GM18502 (cell line): ENCODE data around the gene TUBA3D.
"Not testable (repeated sequence)": the region's sequence is repeated elsewhere in the genome, so short reads cannot be mapped to it uniquely, and the experiment has no call there.

Experiments used
- ATAC-seq: cut with Tn5 transposase; IDR thresholded peaks from one replicate; pipeline ENCODE4 v1.9.1; 2021; ENCODE audit warnings: mild to moderate bottlenecking; ENCODE audit not compliant: unreplicated experiment, poor library complexity

Gene TUBA3D

DNA sequence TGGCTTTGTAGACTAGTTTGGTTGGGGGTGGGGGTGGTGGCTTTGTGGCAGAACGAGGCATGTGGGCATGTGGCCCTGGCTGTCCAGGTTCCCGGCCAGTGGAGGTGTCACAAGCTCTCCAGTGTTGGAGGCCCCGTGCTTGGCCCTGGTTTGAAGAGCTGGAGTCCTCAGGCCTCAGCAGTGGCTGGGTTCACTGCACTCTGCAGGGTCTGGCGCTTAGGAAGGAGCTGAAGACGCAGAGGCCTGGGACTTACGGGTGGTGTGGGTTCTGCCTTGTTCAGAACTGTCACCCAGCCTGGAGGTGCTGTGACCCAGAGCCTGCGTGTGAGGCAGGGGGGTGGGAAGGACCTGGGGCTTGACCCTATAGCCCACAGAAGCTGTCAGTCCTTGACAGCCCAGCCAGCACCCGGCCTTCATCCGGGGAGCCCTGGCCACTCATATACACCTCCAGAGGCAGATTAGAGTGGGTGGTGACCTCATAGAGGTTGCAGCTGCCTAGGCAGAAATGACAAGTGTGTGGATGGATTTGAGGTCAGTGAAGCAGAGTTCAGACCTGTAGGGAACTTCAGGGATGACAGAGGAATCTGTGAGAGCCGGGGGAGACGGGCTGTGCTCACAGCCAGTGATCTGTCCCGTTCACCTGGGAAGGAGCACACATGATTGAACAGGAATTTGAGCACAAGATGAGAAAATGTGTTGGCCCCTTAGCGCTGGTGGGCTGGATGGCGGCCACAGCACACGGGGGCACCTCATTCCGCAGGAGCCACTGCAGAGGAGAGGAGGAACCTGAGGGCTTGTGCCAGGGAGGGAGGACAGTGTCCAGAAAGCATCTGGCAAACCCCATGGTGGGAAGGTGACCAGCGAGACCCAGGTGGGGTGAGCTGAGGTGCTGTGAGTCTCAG is 36.3 kb downstream of the TUBA3D start:
- ATAC-seq = not testable (repeated sequence)

DNA sequence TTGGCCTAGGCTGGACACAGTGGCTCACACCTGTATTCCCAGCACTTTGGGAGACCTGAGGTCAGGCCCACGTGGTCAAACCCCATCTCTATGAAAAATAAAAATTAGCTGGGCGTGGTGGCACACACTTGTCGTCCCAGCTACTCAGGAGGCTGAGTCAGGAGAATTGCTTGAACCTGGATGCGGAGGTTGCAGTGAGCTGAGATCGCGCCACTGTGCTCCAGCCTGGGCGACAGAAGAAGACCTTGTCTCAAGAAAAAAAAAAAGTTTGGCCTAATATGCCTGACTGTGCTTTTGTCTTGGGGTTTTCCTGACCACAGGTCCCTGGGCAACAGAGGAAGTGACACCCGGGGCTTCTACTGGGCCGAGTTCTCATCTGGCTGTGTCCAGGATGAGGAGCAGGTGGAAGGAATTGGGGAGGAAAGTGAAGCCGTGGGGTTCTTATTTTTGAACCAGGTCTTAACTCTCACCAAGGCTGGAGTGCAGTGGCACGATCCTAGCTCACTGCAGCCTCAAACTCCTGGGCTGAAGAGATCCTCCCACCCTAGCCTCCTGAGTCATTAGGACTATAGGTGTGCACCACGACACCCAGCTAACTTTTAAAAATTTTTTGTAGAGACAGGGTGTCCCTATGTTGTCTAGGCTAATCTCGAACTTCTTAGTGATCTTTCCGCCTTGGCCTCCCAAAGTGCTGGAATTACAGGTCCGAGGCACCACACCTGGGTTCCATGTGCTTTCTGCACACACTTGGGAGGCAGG is 38.7 kb downstream of the TUBA3D start:
- ATAC-seq = peak; percentile 88

GRCh38 chr2:131515235-131515634 is 39.3 kb downstream of the TUBA3D start:
- peak; percentile 12 for ATAC-seq

DNA sequence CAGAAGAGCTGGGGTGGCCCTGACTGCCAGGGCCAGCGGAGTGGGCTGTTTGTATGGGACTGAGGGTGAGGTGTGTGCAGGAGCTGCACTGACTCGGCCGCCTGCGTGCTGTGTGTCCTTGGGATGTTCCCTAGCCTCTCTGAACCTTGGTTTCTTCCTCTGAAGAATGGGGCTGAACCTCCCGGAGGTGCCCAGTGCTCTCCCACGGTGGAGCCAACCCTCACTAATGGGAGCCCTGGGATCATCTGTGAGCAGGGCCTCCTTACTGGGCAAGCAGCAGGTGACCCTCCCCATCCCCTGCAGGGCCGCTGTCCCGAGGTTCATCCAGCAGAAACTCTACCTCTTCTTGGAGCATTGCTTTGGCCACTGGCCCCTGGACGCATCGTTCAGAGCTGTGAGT is 40.1 kb downstream of the TUBA3D start:
- ATAC-seq = no peak

DNA sequence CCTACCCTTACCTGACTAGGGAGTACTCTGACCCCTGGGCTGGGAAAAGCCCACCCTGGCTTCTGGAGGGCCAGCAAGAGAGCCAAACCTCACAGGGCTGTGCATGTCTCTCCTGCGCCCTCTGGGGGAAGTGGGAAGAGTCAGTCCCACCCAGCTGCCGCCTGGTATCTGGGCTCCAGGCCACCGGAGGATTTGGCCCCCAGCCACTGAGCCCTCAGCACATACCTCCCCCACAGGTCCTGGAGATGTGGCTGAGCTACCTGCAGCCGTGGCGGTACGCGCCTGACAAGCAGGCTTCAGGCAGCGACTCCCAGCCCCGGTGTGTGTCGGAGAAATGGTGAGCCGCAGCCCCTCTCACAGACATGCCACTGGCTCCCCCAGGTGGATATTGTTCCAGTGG is 40.7 kb downstream of the TUBA3D start:
- not testable (repeated sequence) for ATAC-seq

- ATAC-seq = no peak
Measured at GRCh38 chr2:131517106-131517831, 41.4 kb downstream of the TUBA3D start.

DNA sequence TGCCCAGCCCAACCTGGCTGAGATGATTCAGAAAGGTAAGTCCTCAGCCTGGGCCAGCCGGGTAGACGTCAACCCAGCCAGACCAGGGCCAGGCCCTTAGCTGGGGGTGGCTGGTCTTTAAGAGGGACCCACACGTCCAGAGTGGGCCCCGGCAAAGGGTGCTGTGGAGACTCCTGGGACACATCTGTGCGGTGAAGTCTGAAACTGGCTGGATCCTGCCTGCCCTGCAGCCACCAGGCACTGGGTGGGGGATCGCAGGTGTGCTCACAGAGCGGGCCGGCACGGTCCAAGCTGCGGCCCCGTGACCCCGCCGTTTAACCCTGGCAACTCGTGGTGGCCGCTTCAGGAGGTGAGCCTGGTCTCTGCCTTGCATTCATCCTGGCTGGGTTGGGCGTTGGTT is 41.9 kb downstream of the TUBA3D start:
- not testable (repeated sequence) for ATAC-seq

GRCh38 chr2:131518531-131518930 is 42.6 kb downstream of the TUBA3D start:
- not testable (repeated sequence) for ATAC-seq

GRCh38 chr2:131519466-131519865 is 43.5 kb downstream of the TUBA3D start:
- ATAC-seq = no peak

DNA sequence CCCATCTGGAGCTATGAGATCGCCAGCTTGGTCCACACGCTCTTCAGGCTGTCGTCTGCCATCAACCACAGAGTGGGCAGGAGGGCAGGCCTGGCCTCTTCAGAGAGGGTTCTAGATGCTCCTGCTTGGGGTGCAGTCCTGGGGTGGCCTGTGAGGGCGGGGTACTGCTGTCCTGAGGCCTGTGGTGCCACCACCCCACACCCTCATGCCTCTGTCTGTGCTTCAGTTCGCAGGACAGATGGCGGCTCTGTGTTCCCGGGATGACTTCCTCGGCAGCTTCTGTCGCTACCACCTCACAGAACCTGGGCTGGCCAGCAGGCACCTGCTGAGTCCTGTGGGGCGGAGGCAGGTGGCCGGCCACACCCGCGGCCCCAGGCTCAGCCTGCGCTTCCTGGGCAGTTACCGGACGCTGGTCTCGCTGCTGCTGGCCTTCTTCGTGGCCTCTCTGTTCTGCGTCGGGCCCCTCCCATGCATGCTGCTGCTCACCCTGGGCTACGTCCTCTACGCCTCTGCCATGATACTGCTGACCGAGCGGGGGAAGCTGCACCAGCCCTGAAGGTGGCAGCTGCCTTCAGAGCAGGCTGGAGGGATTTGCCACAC is 44.1 kb downstream of the TUBA3D start:
- not testable (repeated sequence) for ATAC-seq

- no peak for ATAC-seq
Measured at GRCh38 chr2:131520526-131520925, 44.6 kb downstream of the TUBA3D start.

DNA sequence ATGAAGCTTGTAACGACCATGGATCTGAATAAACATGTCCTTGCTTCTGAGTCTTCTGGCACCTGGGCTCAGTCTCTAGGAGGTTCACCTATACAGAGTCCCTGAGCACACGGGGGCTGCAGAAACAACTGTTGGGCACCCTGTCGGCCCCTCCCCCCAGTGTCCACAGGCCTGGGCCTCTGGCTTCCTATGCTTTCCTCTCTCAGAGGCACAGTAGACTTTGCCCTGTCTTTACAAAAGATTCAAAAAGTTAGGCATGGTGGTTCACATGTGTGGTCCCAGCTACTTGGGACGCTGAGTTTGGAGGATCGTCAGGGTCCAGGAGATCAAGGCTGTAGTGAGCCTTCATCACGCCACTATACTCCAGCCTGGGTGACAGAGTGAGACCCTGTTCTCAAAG is 45.6 kb downstream of the TUBA3D start:
- ATAC-seq = not testable (repeated sequence)

- ATAC-seq = no peak
Measured at GRCh38 chr2:131521961-131522781, 46.3 kb downstream of the TUBA3D start.

GRCh38 chr2:131525256-131525655 is 49.3 kb downstream of the TUBA3D start:
- not testable (repeated sequence) for ATAC-seq

GRCh38 chr2:131527131-131528001 is 51.4 kb downstream of the TUBA3D start, which contains the start of gene CCDC74A:
Gene CCDC74A, plus strand, starts transcription at chr2:131527888. Its CDS starts 83 bp downstream, at chr2:131527971.
- ATAC-seq = peak; percentile 90

DNA sequence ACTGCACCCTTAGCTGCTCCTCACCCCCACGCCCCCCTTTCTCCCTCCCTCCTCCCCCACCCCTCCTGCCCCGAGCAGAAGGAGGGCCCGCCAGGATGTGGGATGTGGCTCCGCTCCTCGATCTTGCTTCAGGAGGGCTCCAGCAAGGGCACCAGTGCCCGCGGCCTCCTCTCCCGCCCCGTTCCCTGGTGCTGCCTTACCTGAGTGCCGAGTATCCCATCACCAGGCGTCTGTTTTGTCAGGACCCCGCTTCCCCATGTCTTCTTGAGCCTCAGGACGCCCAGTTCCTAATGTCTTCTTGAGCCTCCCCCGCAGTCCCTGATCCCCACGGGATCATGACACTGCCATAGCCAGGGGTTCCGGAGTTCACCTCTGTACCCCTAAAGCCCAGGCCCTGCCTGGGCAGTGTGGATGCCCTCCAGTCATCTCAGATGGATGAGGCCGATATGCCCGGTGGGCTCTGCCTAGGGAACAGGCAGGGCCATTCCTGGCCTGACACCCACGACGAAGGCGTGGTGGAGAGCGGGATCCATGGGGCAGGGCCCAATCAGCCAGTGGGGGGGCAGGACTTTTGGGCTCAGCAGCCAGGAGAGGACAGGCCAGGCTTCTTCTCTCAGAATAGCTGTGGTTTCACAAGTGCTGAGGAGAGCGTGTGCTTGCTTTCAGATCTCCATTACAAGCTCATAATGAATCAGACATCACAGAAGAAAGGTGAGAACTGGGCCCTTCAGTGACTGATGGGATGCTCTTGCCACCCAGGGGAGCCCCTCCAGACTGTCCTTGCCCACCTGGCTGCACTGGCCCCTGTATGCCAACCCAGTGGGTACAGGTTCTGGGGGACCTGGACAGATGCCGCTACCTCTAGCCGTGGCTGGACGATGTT is 53.3 kb downstream of the TUBA3D start:
- ATAC-seq = peak; percentile 64

DNA sequence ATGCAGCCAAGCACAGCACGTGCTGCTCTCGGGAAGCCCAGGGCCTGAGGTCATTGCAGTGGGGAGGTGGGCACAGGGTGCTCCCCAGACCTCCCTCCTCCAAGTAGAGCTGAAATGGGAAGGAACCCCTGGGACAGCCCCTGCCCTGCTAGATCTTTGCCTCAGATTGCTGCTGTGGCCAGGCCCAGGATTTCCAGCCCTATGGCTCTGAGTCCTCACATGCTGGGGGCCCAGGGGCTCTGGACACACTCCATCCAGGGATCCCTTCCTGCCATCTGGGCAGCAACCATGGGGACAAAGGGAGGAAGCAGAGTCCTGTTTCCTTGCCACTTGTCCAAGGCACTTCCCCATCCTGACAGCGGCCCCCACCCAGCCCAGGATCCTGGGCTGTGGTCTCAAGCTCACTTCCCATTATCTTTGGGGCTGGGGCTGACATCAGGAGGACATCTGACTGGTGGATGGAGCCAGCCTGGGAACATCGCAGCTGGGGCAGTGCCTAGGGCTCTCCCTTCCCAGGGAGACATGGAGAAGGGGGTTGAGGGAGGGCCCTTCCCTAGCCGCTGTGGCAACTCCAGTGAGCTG is 54.0 kb downstream of the TUBA3D start:
- ATAC-seq = peak; percentile 1
